HG02884 (cell line): ENCODE results near the gene SPEG.

Experiments
- ATAC-seq: cut with Tn5 transposase; IDR thresholded peaks from one replicate; pipeline ENCODE4 v1.9.1; 2021; ENCODE audit warnings: mild to moderate bottlenecking, moderate library complexity; ENCODE audit not compliant: unreplicated experiment

The SPEG gene

DNA sequence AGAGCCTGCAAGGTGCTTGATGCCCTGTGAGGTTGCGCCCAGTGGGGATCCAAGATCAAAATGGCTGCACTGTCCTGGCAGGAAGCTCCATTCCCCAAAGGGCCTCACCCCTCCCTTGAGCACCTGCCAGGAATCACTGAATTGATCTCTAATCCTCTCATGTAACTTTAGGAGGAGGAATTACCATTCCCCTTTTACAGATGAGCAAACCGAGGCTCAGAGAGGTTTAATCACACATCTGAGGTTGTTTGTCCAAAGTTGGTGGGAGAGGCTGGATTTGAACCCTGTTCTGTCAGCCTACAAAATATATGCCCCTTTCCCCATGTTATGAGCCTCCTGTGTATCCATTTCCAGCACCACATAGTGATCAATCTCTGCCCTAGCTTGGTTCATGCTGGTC, 90.2 kb downstream of the SPEG start:
- no peak for ATAC-seq

DNA sequence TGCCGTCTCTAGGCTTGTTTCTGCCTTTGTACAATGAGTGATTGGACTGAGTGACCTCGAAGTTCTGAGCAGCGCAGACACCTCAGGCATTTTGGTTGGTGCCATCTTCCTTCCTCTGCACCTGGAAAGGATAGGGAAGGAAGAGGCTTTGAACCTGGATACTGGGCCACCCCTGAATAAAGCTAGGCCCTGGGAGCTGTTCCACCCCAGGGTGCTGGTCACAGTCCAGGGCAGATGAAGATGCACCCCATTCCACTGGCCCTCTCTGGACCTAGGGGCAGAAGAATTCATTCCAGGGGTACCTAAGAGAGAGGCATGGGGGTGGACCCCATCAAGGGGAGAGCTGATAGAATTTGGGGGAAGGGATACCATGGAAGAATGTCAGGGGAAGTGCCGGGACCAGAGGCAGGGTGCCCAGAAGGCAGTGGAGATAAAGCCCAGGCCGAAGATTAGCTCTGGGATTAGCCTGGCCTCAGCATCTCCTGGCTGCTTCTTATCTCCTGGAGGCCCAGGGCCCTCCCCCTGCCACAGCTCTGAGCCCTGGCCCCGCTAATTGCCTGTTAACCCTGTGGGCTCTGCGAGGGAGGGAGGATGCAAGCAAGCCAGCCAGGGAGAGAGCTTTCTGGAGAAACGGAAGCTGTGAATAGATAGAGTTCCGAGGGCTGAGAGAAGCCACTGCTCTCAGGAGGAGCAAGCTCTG, 91.0 kb downstream of the SPEG start:
- no peak for ATAC-seq

DNA sequence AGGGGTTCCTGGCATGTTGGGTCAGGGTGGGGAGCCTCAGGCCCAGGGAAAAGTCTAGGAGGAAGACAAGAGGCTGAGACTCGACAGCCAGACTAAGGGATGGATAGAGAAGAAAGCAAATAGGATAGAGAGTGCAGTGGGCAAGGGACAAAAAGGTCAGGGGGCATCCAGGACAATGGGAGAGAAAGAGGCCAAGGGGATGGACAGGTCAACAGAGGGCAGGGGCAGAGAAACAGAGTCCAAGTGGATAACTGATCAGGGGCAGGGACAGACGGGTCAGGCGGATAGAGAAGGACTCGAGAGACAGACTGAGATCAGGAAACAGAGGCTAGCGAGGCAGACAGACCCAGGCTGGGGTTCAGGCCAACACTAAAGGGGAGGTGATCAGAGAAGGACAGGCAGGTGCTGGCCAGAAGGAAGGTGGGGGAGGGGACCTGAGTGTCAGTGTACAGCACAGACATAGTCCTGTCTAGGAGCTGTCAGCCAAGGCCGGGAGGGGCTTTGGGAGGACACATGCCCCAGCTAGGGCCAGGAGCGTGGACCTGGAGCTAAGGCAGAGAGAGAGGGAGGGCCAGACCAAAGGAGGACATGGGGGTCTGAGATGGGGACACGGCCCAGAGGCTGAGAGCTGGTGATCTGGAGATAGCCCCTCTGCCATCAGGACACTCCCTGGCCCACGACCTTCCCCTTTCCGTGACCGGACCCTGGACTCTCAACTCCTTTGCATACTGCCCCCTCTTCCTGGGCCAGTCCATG, 91.9 kb downstream of the SPEG start:
- no peak for ATAC-seq

DNA sequence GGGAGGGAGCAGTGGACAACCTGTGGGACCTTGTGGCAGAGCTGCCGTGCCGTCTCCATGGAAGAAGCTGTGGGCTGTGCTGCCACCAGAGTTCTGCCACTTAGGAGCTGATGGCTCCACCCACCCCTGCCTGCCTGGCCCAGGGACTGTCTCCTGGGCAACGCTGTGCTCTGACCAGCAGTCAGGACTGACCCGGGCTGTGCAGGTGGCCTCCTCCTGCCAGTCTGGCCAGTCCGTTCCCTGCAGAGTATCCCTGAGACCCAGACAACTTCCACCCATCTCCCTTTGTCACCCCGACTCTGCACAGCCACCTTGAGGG, 92.4 kb downstream of the SPEG start:
- ATAC-seq: no peak

DNA sequence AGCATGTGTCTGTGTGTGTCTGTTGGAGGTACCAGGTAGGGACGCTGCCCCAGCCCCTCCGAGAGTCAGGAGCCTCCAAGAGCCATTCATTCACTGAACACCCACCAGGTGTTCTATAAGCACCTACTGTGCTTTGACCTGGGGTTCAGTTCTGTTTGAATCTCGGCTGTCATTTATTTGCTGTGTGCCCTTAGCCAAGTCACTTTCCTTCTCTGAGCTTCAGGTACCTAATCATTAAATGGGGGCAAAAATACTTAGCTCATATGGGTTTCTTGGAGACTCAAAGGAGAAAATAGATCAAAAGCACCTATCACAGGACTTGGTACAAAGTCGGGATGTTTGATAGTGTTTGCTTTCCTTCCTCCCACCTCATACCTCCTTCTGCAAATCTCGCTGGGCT, 92.8 kb downstream of the SPEG start:
- no peak for ATAC-seq

DNA sequence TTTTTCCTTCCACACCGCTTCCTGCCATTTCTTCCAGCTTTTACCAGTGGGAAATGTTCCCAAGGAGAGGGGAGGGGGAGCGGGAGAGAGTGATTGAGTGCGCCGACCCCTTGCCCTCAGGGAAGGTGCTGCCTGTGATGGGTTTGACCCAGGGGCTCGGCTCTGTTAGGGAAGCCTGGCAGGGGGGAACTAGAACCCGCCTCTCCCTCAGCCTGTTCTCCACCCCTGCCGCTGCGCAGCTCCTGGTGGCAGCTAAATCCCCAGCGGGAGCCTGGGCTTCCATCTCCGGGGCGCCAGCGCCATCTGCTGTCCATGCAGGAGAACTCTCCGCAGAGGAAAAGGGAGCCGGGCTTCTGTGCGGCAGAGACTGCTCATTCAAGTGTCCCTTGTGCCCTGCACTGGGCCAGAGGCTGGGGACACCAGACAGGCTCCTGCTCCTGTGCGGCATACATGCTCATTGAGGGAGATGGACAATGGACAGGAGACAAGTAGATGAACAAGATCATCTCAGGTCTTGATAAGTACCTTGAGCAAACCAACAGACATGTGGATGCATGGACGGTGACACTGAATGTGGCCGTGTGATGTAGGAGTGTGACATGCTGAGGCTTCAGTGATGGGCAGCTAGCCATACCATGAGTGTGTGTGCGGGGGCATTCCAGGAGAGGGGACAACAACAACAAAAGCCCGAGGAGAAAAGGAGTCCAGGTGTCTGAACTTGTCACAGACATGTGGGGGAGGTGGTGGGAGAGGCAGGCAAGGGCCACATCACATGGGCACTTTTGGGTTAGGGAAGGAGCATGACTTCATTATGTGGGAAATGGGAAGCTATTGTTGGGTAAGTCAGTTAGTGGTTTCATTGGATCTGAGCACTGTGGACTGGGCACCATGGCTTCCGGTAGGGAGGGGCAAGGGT, 95.7 kb downstream of the SPEG start:
- peak; percentile 84 for ATAC-seq

DNA sequence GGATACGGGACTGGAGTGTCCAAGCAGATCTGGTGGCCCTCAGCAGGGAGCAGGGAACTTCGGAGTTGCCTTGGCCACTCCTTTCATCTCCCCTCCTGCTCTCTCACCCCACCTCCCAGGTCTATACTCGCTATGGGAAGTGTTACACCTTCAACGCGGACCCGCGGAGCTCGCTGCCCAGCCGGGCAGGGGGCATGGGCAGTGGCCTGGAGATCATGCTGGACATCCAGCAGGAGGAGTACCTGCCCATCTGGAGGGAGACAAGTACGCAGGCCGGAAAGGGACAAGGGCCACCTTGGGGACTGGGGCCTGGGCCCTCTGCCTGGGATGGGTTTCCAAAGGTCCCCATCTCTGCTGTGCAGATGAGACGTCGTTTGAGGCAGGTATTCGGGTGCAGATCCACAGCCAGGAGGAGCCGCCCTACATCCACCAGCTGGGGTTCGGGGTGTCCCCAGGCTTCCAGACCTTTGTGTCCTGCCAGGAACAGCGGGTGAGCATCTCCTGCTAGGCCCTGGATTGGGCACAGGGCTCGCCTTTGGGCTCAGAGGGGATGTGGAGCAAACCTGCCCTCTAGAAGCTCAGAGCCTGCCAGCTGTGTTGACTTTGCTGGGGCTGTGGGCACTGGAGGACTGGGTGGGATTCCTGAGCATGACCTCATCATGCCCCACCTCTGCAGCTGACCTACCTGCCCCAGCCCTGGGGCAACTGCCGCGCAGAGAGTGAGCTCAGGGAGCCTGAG, 97.2 kb downstream of the SPEG start:
- ATAC-seq: no peak

DNA sequence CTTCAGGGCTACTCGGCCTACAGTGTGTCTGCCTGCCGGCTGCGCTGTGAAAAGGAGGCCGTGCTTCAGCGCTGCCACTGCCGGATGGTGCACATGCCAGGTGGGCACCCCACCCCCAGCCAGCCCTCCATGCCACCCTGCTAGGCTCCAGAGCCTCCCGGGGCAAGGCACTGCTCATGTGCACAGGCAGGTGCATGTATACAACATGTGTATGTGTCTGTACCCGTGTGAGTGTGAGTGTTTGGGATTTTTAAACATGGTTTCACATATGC, 97.7 kb downstream of the SPEG start:
- no peak for ATAC-seq

DNA sequence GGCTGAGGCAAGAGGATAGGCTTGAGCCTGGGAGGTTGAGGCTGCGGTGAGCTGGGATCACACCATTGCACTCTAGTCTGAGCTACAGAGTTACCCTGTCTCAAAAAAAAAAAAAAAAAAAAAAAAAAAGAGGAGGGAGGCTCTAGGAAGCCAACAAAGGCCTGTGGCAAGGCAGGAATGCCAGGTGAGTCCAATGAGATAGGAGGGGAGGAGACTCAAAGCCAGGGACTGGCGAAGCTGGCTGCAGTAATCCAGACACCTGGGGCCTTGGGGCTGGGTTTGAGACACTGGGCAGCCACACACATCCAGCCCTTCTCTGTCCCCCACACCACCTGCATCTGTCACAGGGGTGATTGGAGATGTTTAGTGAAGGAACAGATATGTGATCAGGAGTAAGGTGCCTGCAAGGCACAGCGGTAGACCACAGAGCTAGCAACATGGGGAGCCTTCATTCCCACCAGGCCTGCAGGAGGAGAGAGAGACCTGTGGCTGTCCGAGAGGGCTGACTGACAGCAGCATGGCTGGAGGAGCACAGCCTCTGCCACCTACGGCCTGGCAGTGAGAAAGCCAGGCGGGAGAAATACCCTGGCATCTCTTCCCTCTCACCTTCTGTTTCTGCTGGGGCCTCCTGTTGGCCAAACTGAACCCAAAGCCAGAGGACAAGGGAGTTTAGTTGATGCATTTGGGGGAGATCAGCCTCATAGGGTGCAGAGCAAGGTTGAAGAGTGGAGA, 99.5 kb downstream of the SPEG start:
- no peak for ATAC-seq

DNA sequence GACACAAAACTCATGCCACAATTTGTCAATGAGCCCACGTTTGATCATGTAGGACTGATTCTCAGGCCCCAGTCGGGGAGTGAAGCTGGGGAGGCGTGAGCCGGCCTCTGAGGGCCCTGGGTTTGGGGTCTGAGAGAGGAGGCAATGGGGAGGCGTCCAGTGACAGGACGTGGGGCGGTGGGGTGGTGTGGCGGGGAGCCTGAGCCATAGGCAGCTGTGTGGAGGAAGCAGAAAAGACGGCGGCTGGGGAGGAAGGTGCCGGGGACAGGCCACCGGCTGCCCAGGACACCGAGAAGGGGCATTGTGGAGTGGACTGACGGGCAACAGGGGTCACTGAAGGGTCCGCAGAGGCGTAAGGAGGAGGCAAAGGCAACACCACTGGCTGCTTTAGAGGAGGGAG, 101.8 kb downstream of the SPEG start:
- ATAC-seq: no peak

DNA sequence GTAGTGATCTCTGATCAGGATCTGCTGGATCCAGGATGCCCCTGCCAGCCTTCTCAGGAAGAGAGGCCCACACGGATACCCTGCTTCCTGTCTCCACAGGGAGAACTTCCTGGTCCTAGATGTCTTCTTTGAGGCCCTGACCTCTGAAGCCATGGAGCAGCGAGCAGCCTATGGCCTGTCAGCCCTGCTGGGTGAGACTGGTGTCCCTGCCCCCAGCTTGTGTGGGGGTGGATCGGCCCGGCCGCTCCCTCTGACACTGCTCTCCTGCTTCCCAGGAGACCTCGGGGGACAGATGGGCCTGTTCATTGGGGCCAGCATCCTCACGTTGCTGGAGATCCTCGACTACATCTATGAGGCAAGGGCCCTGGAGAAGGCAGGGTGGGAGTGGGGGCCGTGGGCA, 102.3 kb downstream of the SPEG start:
- no peak for ATAC-seq

DNA sequence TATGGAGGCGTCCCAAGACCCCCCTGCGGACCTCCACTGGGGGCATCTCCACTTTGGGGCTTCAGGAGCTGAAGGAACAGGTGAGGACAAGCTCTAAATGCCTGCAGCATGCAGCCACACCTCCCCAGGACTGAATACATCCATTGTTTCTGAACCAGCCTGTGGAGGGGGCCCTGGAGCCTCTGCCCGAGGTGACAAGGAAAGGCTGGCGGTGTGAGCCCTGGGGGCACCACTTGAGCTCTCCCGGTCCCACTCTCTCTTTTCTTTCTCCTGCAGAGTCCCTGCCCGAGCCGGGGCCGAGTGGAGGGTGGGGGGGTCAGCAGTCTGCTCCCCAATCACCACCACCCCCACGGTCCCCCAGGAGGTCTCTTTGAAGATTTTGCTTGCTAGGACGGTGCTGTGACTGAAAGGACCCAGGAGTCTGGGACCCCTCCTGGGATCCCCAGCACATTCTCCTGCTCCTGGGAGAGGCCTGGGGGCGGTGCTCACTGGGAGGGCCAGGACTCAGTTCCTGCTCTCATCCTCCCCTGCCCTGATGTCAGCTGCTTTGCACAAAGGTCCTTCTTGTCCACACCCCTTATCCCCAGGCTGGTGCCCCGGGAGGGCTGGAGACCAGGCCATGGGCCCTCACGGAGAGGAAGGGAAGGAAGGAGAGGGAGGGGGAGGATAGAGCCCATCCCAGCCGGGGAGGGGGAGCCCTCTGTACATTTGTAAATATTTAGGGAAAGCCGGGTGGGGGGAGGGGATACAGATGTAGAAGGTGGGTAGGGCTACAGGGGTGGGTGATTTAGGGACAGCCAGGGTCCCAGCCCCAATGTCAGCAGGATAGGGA, 103.2 kb downstream of the SPEG start:
- no peak for ATAC-seq

DNA sequence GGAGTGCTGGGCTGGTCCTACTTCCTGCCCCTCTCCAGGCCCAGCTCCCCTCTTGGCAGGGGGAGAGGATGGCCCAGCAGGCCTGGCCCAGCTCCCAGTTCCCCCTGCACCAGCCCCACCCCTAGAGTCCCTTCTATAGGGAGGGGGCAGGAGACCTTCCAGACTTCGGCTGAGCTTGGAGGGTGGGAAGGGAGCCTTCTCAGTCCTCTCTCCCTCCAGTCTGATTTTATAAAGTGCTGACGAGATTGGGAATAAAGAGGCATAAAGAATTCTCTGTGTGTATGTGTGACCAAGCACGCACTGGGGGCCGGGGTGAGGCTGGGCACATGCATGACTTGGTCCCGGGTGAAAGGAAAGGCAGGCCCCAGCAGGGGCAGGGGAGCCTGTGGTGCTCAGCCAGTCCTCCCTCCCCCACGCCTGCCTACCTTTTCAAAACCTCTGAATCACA, 103.9 kb downstream of the SPEG start:
- ATAC-seq: no peak

DNA sequence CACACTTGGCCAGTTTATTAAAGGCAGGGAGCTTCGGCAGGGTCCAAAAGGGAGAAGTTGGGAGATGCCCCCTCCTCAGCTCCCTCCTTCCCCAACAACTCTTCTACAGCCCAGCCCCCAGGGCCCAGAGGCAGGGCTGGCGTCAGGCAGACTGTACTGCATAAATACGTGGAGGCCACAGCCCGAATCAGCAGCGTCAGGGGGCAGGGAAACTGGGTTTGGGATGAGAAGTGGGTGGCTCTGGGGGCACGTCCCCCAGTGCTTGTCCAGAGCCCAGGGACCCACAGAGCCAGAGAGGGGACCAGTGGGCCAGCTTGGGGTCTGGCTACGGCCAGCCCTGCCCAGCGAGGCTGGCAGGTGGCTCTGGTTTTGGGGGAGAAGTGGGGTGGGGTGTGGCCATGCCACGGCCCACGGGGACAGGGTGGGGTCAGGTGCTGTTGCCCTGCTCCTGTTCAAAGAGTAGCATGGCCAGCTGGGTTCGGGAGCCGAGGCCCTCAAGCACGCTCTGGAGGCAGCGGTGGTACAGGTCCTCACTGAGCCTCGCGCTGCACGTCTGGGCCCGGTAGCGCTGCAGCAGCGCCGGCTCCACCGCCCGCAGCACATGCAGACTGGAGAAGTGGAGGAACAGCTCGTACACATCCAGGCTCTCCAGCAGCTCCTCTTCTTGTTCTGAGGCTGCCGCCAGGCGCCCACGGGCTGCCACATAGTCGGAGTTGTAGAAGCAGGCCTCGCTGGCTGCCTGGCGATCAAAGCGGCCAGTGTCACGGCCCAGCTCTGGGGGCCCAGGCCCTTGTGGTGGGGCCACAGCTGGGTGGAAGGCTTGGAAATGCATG, 104.5 kb downstream of the SPEG start:
- no peak for ATAC-seq

DNA sequence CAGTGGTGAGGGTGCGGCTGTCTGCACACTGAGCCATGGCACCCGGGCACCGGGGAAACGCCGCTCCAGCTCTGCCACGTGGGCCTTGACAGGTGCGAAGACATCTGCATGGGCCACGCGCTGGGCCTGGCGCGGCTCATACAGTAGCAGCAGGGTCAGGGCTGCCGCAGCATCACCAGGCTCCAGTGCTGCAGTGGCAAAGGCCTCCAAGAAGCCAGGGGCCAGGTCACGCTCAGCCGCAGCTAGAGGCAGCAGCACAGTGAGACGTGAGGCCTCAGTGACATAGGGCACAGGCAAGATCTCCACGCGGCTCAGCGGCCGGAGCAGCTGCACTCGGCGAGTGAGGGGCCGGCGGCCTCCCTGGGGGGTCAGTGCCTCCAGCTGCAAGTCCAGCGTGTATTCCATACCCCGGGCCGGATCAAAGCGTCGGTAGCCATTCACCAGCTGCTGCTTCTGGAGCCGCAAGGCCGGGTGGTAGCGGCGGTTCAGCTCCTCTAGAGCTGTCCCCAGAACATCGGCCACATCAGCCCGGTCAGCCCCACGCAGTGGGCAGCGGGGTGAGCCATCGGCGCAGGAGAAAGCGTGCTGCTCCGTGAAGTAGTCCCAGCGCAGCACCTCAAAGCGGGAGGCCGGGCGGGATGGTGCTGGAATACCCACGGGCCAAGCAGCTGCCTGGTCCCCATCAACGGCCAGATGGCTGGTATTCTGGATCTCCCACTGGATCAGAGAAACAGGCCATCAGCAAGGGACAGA, 105.5 kb downstream of the SPEG start:
- ATAC-seq: no peak

DNA sequence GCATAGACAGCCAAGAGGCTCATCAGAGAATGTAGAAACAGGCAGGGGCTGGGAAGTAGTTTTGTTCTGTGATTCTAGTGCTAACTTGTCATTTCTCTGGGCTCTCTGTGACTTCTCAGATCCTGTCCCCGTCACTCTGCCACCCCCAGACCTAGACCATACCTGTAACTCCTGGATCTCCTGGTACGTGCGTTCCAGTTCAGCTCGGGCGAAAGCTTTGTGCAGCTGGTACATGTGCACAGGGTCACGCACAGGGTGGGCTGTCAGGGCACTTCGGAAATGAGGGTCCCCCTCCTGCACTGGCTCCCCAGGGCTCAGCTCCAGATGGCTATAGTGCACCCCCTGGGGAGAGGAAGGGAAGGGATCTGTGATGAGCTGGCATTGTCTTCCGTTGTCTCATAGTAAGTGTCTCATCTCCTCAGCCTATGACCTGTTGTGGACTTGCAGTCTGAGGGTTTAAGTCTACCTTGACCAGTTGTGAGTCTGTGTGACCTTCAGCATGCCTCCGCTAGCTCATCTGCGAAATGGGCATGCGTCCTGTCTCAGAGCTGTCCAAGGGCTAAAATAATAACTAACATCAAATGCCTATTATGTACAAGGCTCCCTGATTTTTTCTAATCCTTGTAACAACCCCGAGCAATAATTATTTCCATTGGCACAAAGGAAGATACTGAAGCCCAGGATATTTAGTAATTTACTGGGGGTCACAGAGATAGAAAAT, 106.3 kb downstream of the SPEG start:
- no peak for ATAC-seq

DNA sequence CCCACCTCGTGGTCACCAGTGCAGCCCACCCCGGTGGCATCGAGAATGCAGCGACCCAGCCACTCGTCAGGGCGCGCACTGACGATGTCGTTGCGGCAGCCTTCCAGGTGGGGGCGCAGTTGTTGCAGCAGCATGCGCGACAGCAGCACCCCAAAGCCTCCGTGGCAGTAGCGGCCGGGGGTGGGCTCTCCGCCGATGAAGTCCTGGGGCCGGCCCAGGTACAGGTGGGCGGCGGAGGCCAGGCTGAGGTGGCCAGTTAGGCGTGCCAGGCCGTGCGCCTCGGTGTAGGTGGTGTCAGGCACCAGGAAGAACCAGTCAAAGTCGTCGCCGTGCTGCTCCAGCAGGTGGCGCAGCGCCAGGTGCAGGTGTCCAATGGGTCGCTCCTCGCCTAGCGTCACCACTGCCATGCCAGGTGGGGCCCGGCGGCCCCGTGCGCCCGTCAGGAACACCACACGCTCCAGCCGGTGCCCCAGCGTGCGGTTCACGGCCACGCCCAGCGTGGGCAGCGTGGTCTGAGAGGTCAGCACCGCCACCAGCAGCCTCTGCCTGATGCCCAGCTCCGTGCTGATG, 107.1 kb downstream of the SPEG start:
- peak; percentile 46 for ATAC-seq
